DND-41 (cell line): ENCODE data around the gene TBC1D1.

ENCODE experiments used
- CTCF ChIP-seq: IDR thresholded peaks from 2 replicates; pipeline ENCODE4 v1.5.1; 2012; ENCODE audit warnings: borderline replicate concordance, low read length, moderate library complexity, mild to moderate bottlenecking; ENCODE audit not compliant: poor library complexity, severe bottlenecking; ENCODE audit errors: extremely low read depth
- EZH2 ChIP-seq: IDR thresholded peaks from 3 replicates; pipeline ENCODE4 v1.6.1; 2012; ENCODE audit warnings: borderline replicate concordance, low read depth, mild to moderate bottlenecking, moderate library complexity, low read length, inconsistent platforms; ENCODE audit not compliant: severe bottlenecking

GRCh38 chr4:38086151-38086848, 195.4 kb downstream of the TBC1D1 start:
- TF ChIP-seq EZH2 (no peak), CTCF (no peak)
